NCI-H748 (cell line): ENCODE data around the gene SDSL.

ENCODE experiments used
- DNase-seq: peaks from one replicate; lab custom pipeline; 2025; ENCODE audit not compliant: unreplicated experiment; lab: John Stamatoyannopoulos, UW

The SDSL gene

GRCh38 chr12:113422030-113422885 lies at the start of gene SDSL:
Gene SDSL, plus strand, starts transcription at chr12:113422380. Its CDS starts 5,603 bp downstream, at chr12:113427983.
- DNase-seq, result no peak

DNA sequence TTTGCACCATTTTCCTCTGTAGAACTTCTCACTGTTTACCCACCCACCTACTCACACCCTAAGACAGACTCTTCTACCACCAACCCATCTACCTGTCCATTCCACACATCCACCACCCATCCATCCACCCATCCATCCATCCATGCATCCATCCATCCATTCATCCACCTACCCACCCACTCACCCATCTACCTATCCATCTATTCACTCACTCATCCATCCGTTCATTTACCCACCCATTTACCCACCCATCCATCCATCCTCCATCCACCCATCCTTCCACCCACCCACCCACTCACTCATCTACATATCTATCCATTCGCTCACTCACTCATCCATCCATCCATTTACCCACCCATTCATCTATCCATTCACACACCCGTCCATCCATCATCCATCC lies 48.7 kb upstream of the SDSL start:
- no peak for DNase-seq

GRCh38 chr12:113373969-113374368 lies 48.2 kb upstream of the SDSL start:
- DNase-seq, result no peak

DNA sequence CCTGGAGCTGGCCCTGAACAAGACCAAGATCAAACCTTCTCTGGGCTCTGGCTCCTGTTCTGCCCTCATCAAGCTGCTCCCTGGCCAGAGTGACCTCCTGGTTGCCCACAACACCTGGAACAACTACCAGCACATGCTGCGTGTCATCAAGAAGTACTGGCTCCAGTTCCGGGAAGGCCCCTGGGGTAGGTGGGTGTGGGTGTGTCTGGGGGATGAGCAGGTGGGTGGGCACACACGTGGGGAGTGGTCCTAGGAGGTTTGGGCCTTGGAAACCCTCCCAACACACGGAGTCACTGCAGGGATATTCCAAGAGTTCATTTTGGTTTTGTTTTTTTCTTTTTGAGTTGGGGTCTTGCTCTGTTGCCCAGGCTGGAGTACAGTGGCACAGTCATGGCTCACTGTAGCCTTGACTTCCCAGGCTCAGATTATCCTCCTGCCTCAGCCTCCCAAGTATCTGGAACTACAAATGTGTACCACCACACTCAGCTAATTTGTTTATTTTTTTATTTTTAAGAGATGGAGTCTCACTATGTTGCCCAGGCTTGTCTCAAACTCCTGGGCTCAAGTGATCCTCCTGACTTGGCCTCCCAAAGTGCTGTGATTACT lies 47.3 kb upstream of the SDSL start:
- DNase-seq, result no peak

GRCh38 chr12:113378291-113378690 lies 43.9 kb upstream of the SDSL start:
- no peak for DNase-seq

GRCh38 chr12:113381220-113381619 lies 41.0 kb upstream of the SDSL start:
- DNase-seq, result peak; percentile 78

DNA sequence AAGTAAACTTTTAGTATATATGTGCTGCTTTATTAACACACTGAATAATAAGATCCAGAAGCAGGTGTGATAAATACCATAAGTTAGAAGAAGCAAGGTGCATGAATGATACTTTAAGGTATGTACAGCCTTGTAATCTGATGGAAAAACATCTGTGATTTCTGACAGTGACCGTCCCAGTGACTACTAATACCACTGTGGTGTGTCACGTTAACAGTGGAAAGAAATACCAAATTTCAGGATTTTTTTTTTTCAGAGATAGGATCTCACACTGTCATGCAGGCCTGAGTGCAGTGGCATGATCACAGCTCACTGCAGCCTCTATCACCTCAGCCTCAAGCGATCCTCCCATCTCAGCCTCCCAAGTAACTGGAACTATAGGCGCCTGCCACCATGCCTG lies 40.0 kb upstream of the SDSL start:
- DNase-seq, result no peak

- no peak for DNase-seq
Observed at GRCh38 chr12:113384778-113385177, 37.4 kb upstream of the SDSL start.

GRCh38 chr12:113385282-113385882 lies 36.8 kb upstream of the SDSL start:
- DNase-seq, result no peak

DNA sequence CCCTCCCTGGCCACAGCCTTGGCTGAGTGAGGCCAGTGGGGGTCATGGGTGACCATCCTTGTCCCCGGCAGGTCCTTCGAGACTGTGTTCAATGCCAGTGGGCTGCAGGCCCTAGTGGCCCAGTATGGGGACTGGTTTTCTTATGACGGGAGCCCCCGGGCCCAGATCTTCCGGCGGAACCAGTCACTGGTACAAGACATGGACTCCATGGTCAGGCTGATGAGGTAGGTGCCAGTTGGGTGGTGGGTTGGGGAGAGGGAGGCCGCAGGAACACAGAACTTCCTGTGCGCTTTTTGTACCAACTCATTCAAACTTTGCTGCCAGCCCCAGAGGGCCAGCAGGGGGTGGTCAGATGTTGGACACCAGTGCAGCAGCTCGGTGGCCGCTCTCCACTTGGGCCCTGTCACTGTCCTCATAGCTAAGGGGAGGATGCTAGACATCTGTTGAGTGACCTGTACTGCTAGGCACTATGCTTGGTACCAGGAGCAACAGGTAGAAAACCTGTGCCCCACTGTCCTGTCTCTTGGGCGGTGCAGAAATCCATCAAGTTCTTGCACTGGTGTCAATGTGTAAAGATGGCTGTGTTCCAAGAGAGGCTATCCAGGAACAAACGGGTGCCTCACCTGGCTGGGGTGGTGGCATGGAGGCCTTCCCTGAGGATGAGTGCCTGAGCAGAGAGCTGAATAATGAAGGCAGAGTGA lies 35.2 kb upstream of the SDSL start:
- no peak for DNase-seq

- DNase-seq, result no peak
Observed at GRCh38 chr12:113387631-113388030, 34.5 kb upstream of the SDSL start.

- no peak for DNase-seq
Observed at GRCh38 chr12:113388351-113388750, 33.8 kb upstream of the SDSL start.

GRCh38 chr12:113390064-113391043 lies 31.8 kb upstream of the SDSL start:
- no peak for DNase-seq

DNA sequence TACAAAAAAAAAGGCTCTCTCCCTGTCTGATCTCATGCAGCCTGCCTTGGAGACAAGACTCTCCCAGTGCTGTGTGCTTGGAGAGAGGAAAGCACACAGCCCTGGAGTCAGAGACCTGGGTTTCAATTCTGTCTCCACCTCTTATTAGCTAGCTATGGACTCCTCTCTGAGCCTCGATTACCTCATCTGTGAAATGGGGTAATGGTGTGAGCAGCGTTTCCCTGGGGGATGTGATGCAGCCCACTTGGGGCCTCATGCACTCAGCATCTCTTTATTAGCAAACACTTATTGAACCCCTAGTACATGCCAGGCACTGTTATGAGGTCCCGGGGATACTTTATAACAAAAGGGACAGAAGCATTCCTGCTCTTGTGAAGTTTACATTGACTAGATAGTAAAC lies 31.0 kb upstream of the SDSL start:
- DNase-seq, result no peak

- DNase-seq, result no peak
Observed at GRCh38 chr12:113391650-113392337, 30.4 kb upstream of the SDSL start.

- no peak for DNase-seq
Observed at GRCh38 chr12:113392520-113392919, 29.7 kb upstream of the SDSL start.

GRCh38 chr12:113392988-113393579 lies 29.1 kb upstream of the SDSL start:
- no peak for DNase-seq

- no peak for DNase-seq
Observed at GRCh38 chr12:113393749-113394148, 28.4 kb upstream of the SDSL start.

- no peak for DNase-seq
Observed at GRCh38 chr12:113395119-113395518, 27.1 kb upstream of the SDSL start.
